Esophagus squamous epithelium (tissue), 4 donors: ENCODE measurements around the gene C2.

ENCODE experiments used
- CTCF ChIP-seq, 6 experiments: fragments of 450-650 bp in 4 of 6; fragments of 200-600 bp in 2 of 6; sonication (generic) in 2 of 6; IDR thresholded peaks; one replicate each; pipeline ENCODE4 v1.5.1; 2016 to 2019; ENCODE audit warnings: antibody characterized with exemption in 6 of 6, mild to moderate bottlenecking in 4 of 6, moderate library complexity in 4 of 6
- POLR2A ChIP-seq, 4 donors: fragments of 450-650 bp; IDR thresholded peaks; one replicate each; pipeline ENCODE4 v1.6.1; 2017; ENCODE audit warnings: antibody characterized with exemption in 4 of 4, mild to moderate bottlenecking in 4 of 4, moderate library complexity in 3 of 4

- TF ChIP-seq POLR2A (IDR thresholded peaks at IDR 0.05) (no peak), CTCF (IDR thresholded peaks at IDR 0.05) (no peak)
Measured at GRCh38 chr6:31935823-31936222, 8.3 kb downstream of the C2 start.
